ENCODE measurements around the gene RTN1. TPM values are rescaled to one million over a fixed set of nuclear protein-coding genes. Genes with fewer than 3 reads are reported as not detected.

Gene RTN1
- polyA plus RNA-seq, 1 of the 3 experiments (the other 2 are of a cell fraction), result 1.6 TPM

DNA sequence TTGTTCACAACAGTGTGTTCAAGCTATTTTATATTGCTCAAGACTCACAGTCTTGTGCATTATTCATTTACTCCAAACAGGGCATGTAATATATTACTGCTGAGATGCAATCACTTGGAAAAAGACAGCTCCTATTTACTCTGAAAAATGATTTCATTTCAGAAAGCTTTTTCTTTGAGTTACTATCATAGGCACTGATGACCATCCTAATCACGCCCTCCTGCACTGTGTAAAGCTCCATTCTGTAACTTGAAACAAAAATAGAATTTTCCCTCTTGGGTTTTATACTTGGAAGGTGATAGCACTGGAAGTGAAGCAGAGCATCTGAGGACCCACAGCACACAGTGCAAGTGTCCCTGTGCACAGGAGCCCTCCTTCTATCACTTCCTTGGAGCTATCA is 55.6 kb downstream of the RTN1 start (continued):
- TF ChIP-seq TEAD4 (IDR thresholded peaks at IDR 0.05; ENCODE audit: borderline replicate concordance, insufficient read depth), result no peak
- no peak for TF ChIP-seq SMC3 (IDR thresholded peaks at IDR 0.05; ENCODE audit: low read depth, low read length)
- TF ChIP-seq TCF12 (IDR thresholded peaks at IDR 0.05), result no peak
- TF ChIP-seq, protein P1, sequence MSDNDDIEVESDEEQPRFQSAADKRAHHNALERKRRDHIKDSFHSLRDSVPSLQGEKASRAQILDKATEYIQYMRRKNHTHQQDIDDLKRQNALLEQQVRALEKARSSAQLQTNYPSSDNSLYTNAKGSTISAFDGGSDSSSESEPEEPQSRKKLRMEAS (IDR thresholded peaks at IDR 0.05; ENCODE audit: low read depth), result no peak

DNA sequence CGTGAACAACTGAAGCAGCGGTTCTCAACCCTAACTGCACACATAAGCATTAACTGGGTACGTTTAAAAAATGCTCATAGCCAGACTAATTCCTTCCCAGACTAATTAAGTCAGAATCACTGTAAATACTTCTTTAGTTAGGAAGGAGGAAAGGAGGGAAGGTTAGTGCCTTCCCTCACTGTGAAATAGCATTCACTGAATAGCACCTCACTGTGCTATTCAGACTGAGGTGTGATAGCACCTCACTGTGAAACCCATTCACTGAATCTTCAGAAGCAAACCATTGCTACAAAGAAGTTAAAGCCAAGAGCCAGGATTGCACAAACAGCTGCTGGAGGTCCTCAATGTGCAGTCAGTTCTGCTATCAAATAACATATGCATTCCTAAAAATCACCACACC is 58.8 kb downstream of the RTN1 start:
- Histone ChIP-seq H4K20me1 (ENCODE audit: insufficient read depth) (no peaks in the 10 kb centered on the region), H3K4me1 (ENCODE audit: control insufficient read depth in 1 of 2, insufficient read depth in 2 of 2, low read depth in 1 of 2, low read length in 1 of 2) (no peaks in the 10 kb centered on the region), H3F3A (replicated peaks; ENCODE audit: insufficient read depth) (no peaks in the 10 kb centered on the region), H2AFZ (ENCODE audit: low read depth) (no peak overlapping the region), H3K27ac (ENCODE audit: low read depth in 2 of 2, low read length in 1 of 2) (no peak overlapping the region), H3K9ac (no peak overlapping the region), H3K9me2 (no peaks in the 10 kb centered on the region), H3K36me3 (replicated peaks in 1 of 2; ENCODE audit: control insufficient read depth in 1 of 2, insufficient read depth in 2 of 2, low read length in 1 of 2) (no peaks in the 10 kb centered on the region), H3K27me3 (ENCODE audit: insufficient read depth) (no peaks in the 10 kb centered on the region), H3K9me3 (no peaks in the 10 kb centered on the region), H3K4me2 (no peak overlapping the region), H3K4me3 (ENCODE audit: low read depth in 2 of 2, low read length in 1 of 2) (no peak overlapping the region), H3K79me2 (ENCODE audit: insufficient read depth) (no peaks in the 10 kb centered on the region)
- ChIA-PET CTCF (no interaction called here), POLR2A (no interaction called here)
- DNase-seq, result no peak
- TF ChIP-seq SMC3 (IDR thresholded peaks at IDR 0.05; ENCODE audit: low read depth, low read length) (no peak), TCF12 (IDR thresholded peaks at IDR 0.05) (no peak), CHD2 (IDR thresholded peaks at IDR 0.05; ENCODE audit: low read length, partially characterized antibody) (no peak), EZH2phosphoT487 (IDR thresholded peaks at IDR 0.05; ENCODE audit: borderline replicate concordance, low read depth) (no peak), FOXJ3 (CRISPR knock-in tag; IDR thresholded peaks at IDR 0.05) (no peak), RCOR1 (IDR thresholded peaks at IDR 0.05; ENCODE audit: low read length) (no peak), TAF1 (IDR thresholded peaks at IDR 0.05; ENCODE audit: borderline replicate concordance, low read depth, low read length) (no peak), MEF2A (IDR thresholded peaks at IDR 0.05; ENCODE audit: borderline replicate concordance, low read depth) (no peak), YY1 (IDR thresholded peaks at IDR 0.05; ENCODE audit: low read depth) (no peak), RXRA (IDR thresholded peaks at IDR 0.05; ENCODE audit: borderline replicate concordance, low read depth) (no peak)
- TF ChIP-seq, protein P2, sequence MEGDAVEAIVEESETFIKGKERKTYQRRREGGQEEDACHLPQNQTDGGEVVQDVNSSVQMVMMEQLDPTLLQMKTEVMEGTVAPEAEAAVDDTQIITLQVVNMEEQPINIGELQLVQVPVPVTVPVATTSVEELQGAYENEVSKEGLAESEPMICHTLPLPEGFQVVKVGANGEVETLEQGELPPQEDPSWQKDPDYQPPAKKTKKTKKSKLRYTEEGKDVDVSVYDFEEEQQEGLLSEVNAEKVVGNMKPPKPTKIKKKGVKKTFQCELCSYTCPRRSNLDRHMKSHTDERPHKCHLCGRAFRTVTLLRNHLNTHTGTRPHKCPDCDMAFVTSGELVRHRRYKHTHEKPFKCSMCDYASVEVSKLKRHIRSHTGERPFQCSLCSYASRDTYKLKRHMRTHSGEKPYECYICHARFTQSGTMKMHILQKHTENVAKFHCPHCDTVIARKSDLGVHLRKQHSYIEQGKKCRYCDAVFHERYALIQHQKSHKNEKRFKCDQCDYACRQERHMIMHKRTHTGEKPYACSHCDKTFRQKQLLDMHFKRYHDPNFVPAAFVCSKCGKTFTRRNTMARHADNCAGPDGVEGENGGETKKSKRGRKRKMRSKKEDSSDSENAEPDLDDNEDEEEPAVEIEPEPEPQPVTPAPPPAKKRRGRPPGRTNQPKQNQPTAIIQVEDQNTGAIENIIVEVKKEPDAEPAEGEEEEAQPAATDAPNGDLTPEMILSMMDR (IDR thresholded peaks at IDR 0.05), result no peak
- TF ChIP-seq, protein P3, sequence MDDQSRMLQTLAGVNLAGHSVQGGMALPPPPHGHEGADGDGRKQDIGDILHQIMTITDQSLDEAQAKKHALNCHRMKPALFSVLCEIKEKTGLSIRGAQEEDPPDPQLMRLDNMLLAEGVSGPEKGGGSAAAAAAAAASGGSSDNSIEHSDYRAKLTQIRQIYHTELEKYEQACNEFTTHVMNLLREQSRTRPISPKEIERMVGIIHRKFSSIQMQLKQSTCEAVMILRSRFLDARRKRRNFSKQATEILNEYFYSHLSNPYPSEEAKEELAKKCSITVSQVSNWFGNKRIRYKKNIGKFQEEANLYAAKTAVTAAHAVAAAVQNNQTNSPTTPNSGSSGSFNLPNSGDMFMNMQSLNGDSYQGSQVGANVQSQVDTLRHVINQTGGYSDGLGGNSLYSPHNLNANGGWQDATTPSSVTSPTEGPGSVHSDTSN (IDR thresholded peaks at IDR 0.05), result no peak
- TF ChIP-seq, protein P4, sequence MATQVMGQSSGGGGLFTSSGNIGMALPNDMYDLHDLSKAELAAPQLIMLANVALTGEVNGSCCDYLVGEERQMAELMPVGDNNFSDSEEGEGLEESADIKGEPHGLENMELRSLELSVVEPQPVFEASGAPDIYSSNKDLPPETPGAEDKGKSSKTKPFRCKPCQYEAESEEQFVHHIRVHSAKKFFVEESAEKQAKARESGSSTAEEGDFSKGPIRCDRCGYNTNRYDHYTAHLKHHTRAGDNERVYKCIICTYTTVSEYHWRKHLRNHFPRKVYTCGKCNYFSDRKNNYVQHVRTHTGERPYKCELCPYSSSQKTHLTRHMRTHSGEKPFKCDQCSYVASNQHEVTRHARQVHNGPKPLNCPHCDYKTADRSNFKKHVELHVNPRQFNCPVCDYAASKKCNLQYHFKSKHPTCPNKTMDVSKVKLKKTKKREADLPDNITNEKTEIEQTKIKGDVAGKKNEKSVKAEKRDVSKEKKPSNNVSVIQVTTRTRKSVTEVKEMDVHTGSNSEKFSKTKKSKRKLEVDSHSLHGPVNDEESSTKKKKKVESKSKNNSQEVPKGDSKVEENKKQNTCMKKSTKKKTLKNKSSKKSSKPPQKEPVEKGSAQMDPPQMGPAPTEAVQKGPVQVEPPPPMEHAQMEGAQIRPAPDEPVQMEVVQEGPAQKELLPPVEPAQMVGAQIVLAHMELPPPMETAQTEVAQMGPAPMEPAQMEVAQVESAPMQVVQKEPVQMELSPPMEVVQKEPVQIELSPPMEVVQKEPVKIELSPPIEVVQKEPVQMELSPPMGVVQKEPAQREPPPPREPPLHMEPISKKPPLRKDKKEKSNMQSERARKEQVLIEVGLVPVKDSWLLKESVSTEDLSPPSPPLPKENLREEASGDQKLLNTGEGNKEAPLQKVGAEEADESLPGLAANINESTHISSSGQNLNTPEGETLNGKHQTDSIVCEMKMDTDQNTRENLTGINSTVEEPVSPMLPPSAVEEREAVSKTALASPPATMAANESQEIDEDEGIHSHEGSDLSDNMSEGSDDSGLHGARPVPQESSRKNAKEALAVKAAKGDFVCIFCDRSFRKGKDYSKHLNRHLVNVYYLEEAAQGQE (IDR thresholded peaks at IDR 0.05; ENCODE audit: low read depth, low read length), result no peak
- WGBS (ENCODE audit: low lambda C conversion rate), result 37% methylated on average over 3 of the region's 3 CpGs
